Keratinocyte (primary cell): Measurements from ENCODE around the gene PIAS1. TPM values are rescaled to one million over a fixed set of nuclear protein-coding genes. Genes with fewer than 3 reads are reported as not detected.

Experiments used
- DNase-seq: peaks from one replicate; pipeline ENCODE4 v3.0.0-alpha.2; 2011; ENCODE audit warnings: low read depth, missing footprints, low spot score
- FAIRE-seq: peaks from 2 replicates; lab custom pipeline; 2011; peaks lifted over from hg19 to GRCh38; lab: Jason Lieb, UNC
- H2AFZ ChIP-seq: 2 replicates; pipeline ENCODE4 v1.6.0; 2012; ENCODE audit warnings: low read length, control low read depth, inconsistent platforms; ENCODE audit not compliant: control insufficient read depth
- H3K27ac ChIP-seq: 2 replicates; pipeline ENCODE4 v1.5.1; 2011; ENCODE audit warnings: low read length; ENCODE audit not compliant: control insufficient read depth, insufficient read depth
- H3K27me3 ChIP-seq: 3 replicates; pipeline ENCODE4 v1.6.0; 2011; ENCODE audit warnings: low read length; ENCODE audit not compliant: control insufficient read depth, insufficient read depth; ENCODE audit errors: extremely low read depth
- H3K36me3 ChIP-seq, 2 experiments: 2 replicates in 1 of 2; 3 replicates in 1 of 2; pipeline ENCODE4 v1.5.1; 2011; ENCODE audit warnings: low read length in 2 of 2, mild to moderate bottlenecking in 1 of 2; ENCODE audit not compliant: control insufficient read depth in 2 of 2, insufficient read depth in 2 of 2; ENCODE audit errors: extremely low read depth in 1 of 2
- H3K4me1 ChIP-seq: 3 replicates; pipeline ENCODE4 v1.5.1; 2011; ENCODE audit warnings: low read length; ENCODE audit not compliant: control insufficient read depth, insufficient read depth; ENCODE audit errors: extremely low read depth
- H3K4me2 ChIP-seq: 3 replicates; pipeline ENCODE4 v1.6.0; 2011; ENCODE audit warnings: low read depth, low read length; ENCODE audit not compliant: control insufficient read depth, insufficient read depth; ENCODE audit errors: extremely low read depth
- H3K4me3 ChIP-seq, 3 experiments: fragments of 200-600 bp in 1 of 3; sonication (generic) in 1 of 3; 2 replicates in 2 of 3; 3 replicates in 1 of 3; pipeline ENCODE4 v1.5.1; 2011 to 2016; ENCODE audit warnings: low read length in 3 of 3, mild to moderate bottlenecking in 3 of 3, control low read depth in 2 of 3, inconsistent platforms in 1 of 3, low read depth in 1 of 3, mixed read lengths in 1 of 3, mixed run types in 1 of 3, moderate library complexity in 1 of 3; ENCODE audit not compliant: control insufficient read depth in 2 of 3, insufficient read depth in 2 of 3; ENCODE audit errors: extremely low read depth in 1 of 3
- H3K79me2 ChIP-seq: 2 replicates; pipeline ENCODE4 v1.6.0; 2012; ENCODE audit warnings: low read length; ENCODE audit not compliant: control insufficient read depth, insufficient read depth
- H3K9ac ChIP-seq: 3 replicates; pipeline ENCODE4 v1.6.0; 2011; ENCODE audit warnings: low read length; ENCODE audit not compliant: control insufficient read depth, insufficient read depth; ENCODE audit errors: extremely low read depth
- H3K9me1 ChIP-seq: 3 replicates; pipeline ENCODE4 v1.6.0; 2011; ENCODE audit warnings: low read length; ENCODE audit not compliant: control insufficient read depth, insufficient read depth; ENCODE audit errors: extremely low read depth
- H3K9me3 ChIP-seq: 2 replicates; pipeline ENCODE4 v1.5.1; 2012; ENCODE audit warnings: low read depth, low read length; ENCODE audit not compliant: control insufficient read depth
- H4K20me1 ChIP-seq: 3 replicates; pipeline ENCODE4 v1.6.0; 2011; ENCODE audit warnings: low read length; ENCODE audit not compliant: control insufficient read depth, insufficient read depth; ENCODE audit errors: extremely low read depth
- EZH2 ChIP-seq: IDR thresholded peaks from one replicate; pipeline ENCODE4 v1.6.1; 2012; ENCODE audit warnings: inconsistent platforms, mild to moderate bottlenecking, low read length, moderate library complexity
- dilution Hi-C: fragments of 300-500 bp; cut with MboI; formaldehyde crosslinking; loops from one replicate; pipeline ENCODE4 v1.7.0; 2020; ENCODE audit warnings: low sequenced_read_pairs; ENCODE audit not compliant: extremely low pct_ligation_motif_present
- polyA plus RNA-seq, 5 experiments: library from polyadenylated mRNA; depleted of rRNA in 3 of 5; stranded (reverse) in 3 of 5; stranded (forward) in 1 of 5; unstranded in 1 of 5; fragments of >200 nt; gene quantifications; 1 replicate in 1 of 5; 2 replicates in 3 of 5; 3 replicates in 1 of 5; pipeline versions ENCODE4 v1.2.1 to v1.2.3, GENCODE V29; 2011 to 2012; ENCODE audit warnings: missing spikeins in 2 of 5, low read depth in 1 of 5, low replicate concordance in 1 of 5
- TF ChIP-seq, protein P1 (sequence below), 3 experiments: IDR thresholded peaks in 1 of 3; conservative IDR thresholded peaks in 1 of 3; optimal IDR thresholded peaks in 1 of 3; 2 replicates in 2 of 3; 3 replicates in 1 of 3; pipeline versions ENCODE3 to v1.5.1; 2011; ENCODE audit warnings: low read length in 3 of 3, mild to moderate bottlenecking in 3 of 3, moderate library complexity in 2 of 3, control low read depth in 1 of 3, inconsistent platforms in 1 of 3; ENCODE audit not compliant: insufficient read depth in 2 of 3; ENCODE audit errors: extremely low read depth in 1 of 3

PIAS1 gene
- polyA plus RNA-seq, 1 donor (not counting 4 experiments of a cell fraction or from before 2014, with no cell fraction given) = 58.2 TPM

DNA sequence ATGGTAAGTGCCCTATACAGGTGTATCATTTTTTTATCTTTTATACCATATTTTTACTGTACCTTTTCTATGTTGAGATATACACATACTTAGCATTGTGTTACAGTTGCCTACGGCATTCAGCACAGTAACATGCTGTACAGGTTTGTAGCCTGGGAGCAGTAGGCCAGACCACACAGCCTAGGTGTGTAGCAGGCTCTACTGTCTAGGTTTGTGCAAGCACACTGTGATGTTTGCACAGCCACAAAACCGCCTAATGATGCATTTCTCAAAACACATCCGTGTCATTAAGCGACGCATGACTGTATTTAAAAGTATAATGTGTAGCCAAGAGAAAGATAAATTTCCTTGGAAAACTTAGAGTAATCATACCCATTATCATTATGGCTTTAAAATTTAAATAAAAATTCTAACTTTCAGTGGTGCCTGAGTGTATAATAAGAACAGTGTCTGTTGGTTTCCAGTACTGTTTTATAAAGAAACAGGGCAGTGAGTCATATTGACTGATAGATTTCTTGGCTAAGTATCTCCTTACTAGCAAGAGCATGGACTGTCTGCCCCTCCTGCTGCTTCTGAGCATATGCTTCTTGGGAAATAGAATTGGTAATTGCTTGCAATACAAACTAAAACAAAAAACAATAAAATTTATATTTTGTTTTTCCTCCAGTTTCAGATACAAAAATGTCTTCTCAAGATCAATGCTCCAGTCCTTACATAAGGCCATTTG, 132.7 kb downstream of the PIAS1 start:
- H3K27ac ChIP-seq = no peak overlapping the region
- H3K36me3 ChIP-seq = peaks cover 12 to 31% of the 10 kb centered on the region in 2 experiments
- dilution Hi-C loops = no loop called here
- no peak overlapping the region for H3K4me2 ChIP-seq
- peaks cover 10% of the 10 kb centered on the region for H3K4me1 ChIP-seq
- no peaks in the 10 kb centered on the region for H3K27me3 ChIP-seq
- no peak for TF ChIP-seq EZH2
- TF ChIP-seq, protein P1, sequence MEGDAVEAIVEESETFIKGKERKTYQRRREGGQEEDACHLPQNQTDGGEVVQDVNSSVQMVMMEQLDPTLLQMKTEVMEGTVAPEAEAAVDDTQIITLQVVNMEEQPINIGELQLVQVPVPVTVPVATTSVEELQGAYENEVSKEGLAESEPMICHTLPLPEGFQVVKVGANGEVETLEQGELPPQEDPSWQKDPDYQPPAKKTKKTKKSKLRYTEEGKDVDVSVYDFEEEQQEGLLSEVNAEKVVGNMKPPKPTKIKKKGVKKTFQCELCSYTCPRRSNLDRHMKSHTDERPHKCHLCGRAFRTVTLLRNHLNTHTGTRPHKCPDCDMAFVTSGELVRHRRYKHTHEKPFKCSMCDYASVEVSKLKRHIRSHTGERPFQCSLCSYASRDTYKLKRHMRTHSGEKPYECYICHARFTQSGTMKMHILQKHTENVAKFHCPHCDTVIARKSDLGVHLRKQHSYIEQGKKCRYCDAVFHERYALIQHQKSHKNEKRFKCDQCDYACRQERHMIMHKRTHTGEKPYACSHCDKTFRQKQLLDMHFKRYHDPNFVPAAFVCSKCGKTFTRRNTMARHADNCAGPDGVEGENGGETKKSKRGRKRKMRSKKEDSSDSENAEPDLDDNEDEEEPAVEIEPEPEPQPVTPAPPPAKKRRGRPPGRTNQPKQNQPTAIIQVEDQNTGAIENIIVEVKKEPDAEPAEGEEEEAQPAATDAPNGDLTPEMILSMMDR (optimal IDR thresholded peaks at IDR 0.05 in 1 of 3, IDR thresholded peaks at IDR 0.05 in 1 of 3, conservative IDR thresholded peaks at IDR 0.05 in 1 of 3; ENCODE audit: extremely low read depth in 1 of 3, insufficient read depth in 2 of 3, low read length in 3 of 3) = no peak
- H4K20me1 ChIP-seq = no peaks in the 10 kb centered on the region
- no peaks in the 10 kb centered on the region for H3K9me3 ChIP-seq
- FAIRE-seq (no peak), DNase-seq (no peak)
- H3K79me2 ChIP-seq = no peaks in the 10 kb centered on the region
- H3K9ac ChIP-seq = no peak overlapping the region
- no peak overlapping the region for H3K4me3 ChIP-seq
- no peak overlapping the region for H2AFZ ChIP-seq
- H3K9me1 ChIP-seq = peaks cover 3% of the 10 kb centered on the region

DNA sequence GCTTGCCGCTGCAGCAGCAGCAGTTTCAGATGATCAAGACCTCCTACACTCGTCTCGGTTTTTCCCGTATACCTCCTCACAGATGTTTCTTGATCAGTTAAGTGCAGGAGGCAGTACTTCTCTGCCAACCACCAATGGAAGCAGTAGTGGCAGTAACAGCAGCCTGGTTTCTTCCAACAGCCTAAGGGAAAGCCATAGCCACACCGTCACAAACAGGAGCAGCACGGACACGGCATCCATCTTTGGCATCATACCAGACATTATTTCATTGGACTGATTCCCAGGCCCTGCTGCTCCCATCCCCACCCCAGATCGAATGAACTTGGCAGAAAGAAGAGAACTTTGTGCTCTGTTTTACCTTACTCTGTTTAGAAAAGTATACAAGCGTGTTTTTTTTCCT, 133.4 kb downstream of the PIAS1 start:
- Histone ChIP-seq H3K9me1 (peaks cover 3% of the 10 kb centered on the region), H3K9ac (peak overlapping the region; percentile 6), H3K27me3 (no peaks in the 10 kb centered on the region), H3K4me1 (peaks cover 10% of the 10 kb centered on the region), H2AFZ (peak overlapping the region; percentile 60), H3K79me2 (no peaks in the 10 kb centered on the region), H3K4me2 (peak overlapping the region; percentile 37), H4K20me1 (no peaks in the 10 kb centered on the region), H3K9me3 (no peaks in the 10 kb centered on the region), H3K4me3 (peak overlapping the region in 1 of 3 experiments; percentile 22), H3K36me3 (peaks cover 18 to 31% of the 10 kb centered on the region in 2 experiments), H3K27ac (peak overlapping the region; percentile 15)
- dilution Hi-C loops = no loop called here
- DNase-seq = no peak
- FAIRE-seq = no peak
- TF ChIP-seq EZH2 = no peak
- TF ChIP-seq, protein P1 (optimal IDR thresholded peaks at IDR 0.05 in 1 of 3, IDR thresholded peaks at IDR 0.05 in 1 of 3, conservative IDR thresholded peaks at IDR 0.05 in 1 of 3; ENCODE audit: extremely low read depth in 1 of 3, insufficient read depth in 2 of 3, low read length in 3 of 3) = no peak
